ENCODE measurements around the gene CRTC3.

CRTC3 gene

GRCh38 chr15:90623854-90624253, 94.1 kb downstream of the CRTC3 start:
- no peak for TF ChIP-seq SIN3A (IDR thresholded peaks at IDR 0.05; ENCODE audit: borderline replicate concordance, insufficient read depth, low read length)
- TF ChIP-seq FOXP2 (optimal IDR thresholded peaks at IDR 0.05; ENCODE audit: borderline replicate concordance, extremely low read depth, extremely low read length, insufficient read depth), result no peak
- TF ChIP-seq POLR2AphosphoS5 (IDR thresholded peaks at IDR 0.05; ENCODE audit: low read depth, low read length), result no peak
- no peak for TF ChIP-seq REST (IDR thresholded peaks at IDR 0.05; ENCODE audit: insufficient read depth in 1 of 2, low read depth in 2 of 2, low read length in 2 of 2)
- TF ChIP-seq TAF1 (IDR thresholded peaks at IDR 0.05; ENCODE audit: borderline replicate concordance, insufficient read depth, low read length), result no peak

- TF ChIP-seq POLR2AphosphoS5 (IDR thresholded peaks at IDR 0.05; ENCODE audit: low read depth, low read length) (no peak), FOXP2 (optimal IDR thresholded peaks at IDR 0.05; ENCODE audit: borderline replicate concordance, extremely low read depth, extremely low read length, insufficient read depth) (no peak), TAF1 (IDR thresholded peaks at IDR 0.05; ENCODE audit: borderline replicate concordance, insufficient read depth, low read length) (no peak), SIN3A (IDR thresholded peaks at IDR 0.05; ENCODE audit: borderline replicate concordance, insufficient read depth, low read length) (no peak)
Observed at GRCh38 chr15:90624278-90624981, 94.7 kb downstream of the CRTC3 start.

- no peak for TF ChIP-seq REST (IDR thresholded peaks at IDR 0.05; ENCODE audit: insufficient read depth in 1 of 2, low read depth in 2 of 2, low read length in 2 of 2)
- TF ChIP-seq SIN3A (IDR thresholded peaks at IDR 0.05; ENCODE audit: borderline replicate concordance, insufficient read depth, low read length), result no peak
- TF ChIP-seq FOXP2 (optimal IDR thresholded peaks at IDR 0.05; ENCODE audit: borderline replicate concordance, extremely low read depth, extremely low read length, insufficient read depth), result no peak
- TF ChIP-seq POLR2AphosphoS5 (IDR thresholded peaks at IDR 0.05; ENCODE audit: low read depth, low read length), result no peak
- TF ChIP-seq TAF1 (IDR thresholded peaks at IDR 0.05; ENCODE audit: borderline replicate concordance, insufficient read depth, low read length), result no peak
Observed at GRCh38 chr15:90625037-90625436, 95.3 kb downstream of the CRTC3 start.

- TF ChIP-seq POLR2AphosphoS5 (IDR thresholded peaks at IDR 0.05; ENCODE audit: low read depth, low read length) (no peak), TAF1 (IDR thresholded peaks at IDR 0.05; ENCODE audit: borderline replicate concordance, insufficient read depth, low read length) (no peak), REST (IDR thresholded peaks at IDR 0.05; ENCODE audit: insufficient read depth in 1 of 2, low read depth in 2 of 2, low read length in 2 of 2) (no peak), FOXP2 (optimal IDR thresholded peaks at IDR 0.05; ENCODE audit: borderline replicate concordance, extremely low read depth, extremely low read length, insufficient read depth) (no peak), SIN3A (IDR thresholded peaks at IDR 0.05; ENCODE audit: borderline replicate concordance, insufficient read depth, low read length) (no peak)
Observed at GRCh38 chr15:90629217-90629616, 99.5 kb downstream of the CRTC3 start.

- TF ChIP-seq FOXP2 (optimal IDR thresholded peaks at IDR 0.05; ENCODE audit: borderline replicate concordance, extremely low read depth, extremely low read length, insufficient read depth) (no peak), POLR2AphosphoS5 (IDR thresholded peaks at IDR 0.05; ENCODE audit: low read depth, low read length) (no peak), TAF1 (IDR thresholded peaks at IDR 0.05; ENCODE audit: borderline replicate concordance, insufficient read depth, low read length) (no peak), SIN3A (IDR thresholded peaks at IDR 0.05; ENCODE audit: borderline replicate concordance, insufficient read depth, low read length) (no peak), REST (IDR thresholded peaks at IDR 0.05; ENCODE audit: insufficient read depth in 1 of 2, low read depth in 2 of 2, low read length in 2 of 2) (no peak)
Observed at GRCh38 chr15:90633360-90633759, 103.6 kb downstream of the CRTC3 start.

Measured in PFSK-1 (cell line).